ENCODE data around the gene SEPTIN11.

DNA sequence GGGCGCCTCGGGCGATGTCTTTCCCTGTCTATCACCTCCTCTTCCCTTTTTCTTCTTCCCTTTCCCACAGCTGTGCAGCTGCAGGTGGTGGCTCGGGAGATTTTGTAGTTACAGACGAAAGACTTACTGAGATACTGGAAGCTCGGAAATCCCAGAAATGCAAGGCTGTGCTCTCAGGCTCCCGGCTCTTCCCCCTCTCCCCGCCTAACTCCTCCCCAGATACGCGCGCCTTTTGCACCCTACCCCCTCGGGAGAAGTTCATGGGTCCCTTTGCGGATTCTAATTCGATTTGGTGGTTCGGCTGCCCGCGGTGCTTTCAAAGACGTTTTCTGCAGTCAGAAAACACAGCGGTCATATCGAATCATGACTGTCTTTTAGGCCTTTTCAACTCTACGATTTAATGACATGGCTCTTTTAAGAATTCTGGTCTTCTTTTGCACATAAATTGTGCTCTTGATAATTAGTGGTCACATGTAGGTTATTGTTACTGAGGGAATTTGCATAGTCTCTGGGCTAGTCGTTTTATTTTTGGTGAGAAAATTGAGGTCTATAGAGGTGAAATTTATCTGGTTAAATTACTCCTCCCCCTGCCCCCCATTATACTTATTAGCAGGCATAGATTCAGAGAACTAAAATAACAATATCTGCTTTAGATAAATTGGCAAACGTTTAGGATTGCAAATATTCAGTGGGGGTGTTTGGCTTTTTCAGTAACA is 1.6 kb downstream of the SEPTIN11 start:
- no peak for TF ChIP-seq EZH2phosphoT487 (IDR thresholded peaks at IDR 0.05; ENCODE audit: insufficient read depth, low read depth)
- no peak for TF ChIP-seq EZH2 (IDR thresholded peaks at IDR 0.05; ENCODE audit: insufficient read depth, poor library complexity, severe bottlenecking)
